ENCODE data around the gene BRSK2.

BRSK2 gene

DNA sequence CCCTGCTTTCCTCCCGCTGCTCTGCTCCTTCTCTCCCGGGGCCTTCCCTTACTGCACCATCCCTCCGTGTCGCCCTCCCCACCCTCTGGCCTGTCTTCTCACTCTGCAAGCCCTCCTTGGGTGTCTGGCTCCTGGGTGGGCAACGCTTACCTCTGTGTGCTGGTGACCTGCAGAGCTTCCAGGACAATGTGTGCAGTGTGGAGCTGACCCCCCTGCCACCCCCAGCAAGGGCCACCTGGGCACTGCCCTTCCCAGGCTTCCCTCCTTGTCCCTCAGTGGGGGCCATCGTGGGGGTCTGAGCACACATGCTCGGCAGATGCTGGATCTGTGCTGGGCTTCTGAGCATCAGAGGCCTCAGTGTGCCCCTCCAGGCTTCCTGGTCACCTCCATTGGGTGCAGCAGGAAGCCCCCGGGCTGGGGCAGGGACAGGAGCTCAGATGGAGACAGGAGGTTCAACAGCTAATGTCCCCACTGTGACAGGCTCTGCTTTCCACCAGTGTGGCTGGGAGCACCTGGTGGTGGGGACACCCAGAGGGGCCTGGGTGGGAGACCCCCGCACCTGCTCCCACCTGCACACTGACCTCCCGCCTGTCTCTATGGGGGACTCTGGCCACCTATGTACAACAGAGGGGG is 7.8 kb upstream of the BRSK2 start:
- TF ChIP-seq, protein P1, sequence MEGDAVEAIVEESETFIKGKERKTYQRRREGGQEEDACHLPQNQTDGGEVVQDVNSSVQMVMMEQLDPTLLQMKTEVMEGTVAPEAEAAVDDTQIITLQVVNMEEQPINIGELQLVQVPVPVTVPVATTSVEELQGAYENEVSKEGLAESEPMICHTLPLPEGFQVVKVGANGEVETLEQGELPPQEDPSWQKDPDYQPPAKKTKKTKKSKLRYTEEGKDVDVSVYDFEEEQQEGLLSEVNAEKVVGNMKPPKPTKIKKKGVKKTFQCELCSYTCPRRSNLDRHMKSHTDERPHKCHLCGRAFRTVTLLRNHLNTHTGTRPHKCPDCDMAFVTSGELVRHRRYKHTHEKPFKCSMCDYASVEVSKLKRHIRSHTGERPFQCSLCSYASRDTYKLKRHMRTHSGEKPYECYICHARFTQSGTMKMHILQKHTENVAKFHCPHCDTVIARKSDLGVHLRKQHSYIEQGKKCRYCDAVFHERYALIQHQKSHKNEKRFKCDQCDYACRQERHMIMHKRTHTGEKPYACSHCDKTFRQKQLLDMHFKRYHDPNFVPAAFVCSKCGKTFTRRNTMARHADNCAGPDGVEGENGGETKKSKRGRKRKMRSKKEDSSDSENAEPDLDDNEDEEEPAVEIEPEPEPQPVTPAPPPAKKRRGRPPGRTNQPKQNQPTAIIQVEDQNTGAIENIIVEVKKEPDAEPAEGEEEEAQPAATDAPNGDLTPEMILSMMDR (IDR thresholded peaks at IDR 0.05; ENCODE audit: insufficient read depth, low read depth, low read length, missing control alignments) = no peak
- H3K4me3 ChIP-seq (ENCODE audit: low read length) = no peak overlapping the region
- no peak for DNase-seq (ENCODE audit: low read depth)

DNA sequence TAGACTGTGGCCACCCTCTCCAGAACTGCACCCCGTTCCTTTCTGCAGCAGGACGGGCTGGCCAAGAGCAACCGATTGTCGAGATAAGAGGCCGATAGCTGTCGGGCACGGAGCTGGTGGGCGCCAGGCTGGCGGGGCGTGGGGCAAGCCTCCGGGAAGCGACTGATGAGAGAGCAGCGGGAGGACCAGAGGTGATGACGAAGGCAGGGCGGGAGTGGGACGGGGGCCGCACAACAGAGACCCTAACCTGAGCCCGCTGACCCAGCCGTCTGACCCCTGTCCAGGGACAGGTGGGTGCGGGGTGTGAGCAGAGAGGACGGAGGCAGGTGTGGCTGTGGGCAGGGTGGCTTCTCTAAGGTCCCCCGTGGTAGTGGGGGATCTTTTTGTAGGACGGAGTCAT is 7.3 kb upstream of the BRSK2 start:
- no peak for DNase-seq (ENCODE audit: low read depth)
- TF ChIP-seq, protein P1 (IDR thresholded peaks at IDR 0.05; ENCODE audit: insufficient read depth, low read depth, low read length, missing control alignments) = no peak
- no peak overlapping the region for H3K4me3 ChIP-seq (ENCODE audit: low read length)

DNA sequence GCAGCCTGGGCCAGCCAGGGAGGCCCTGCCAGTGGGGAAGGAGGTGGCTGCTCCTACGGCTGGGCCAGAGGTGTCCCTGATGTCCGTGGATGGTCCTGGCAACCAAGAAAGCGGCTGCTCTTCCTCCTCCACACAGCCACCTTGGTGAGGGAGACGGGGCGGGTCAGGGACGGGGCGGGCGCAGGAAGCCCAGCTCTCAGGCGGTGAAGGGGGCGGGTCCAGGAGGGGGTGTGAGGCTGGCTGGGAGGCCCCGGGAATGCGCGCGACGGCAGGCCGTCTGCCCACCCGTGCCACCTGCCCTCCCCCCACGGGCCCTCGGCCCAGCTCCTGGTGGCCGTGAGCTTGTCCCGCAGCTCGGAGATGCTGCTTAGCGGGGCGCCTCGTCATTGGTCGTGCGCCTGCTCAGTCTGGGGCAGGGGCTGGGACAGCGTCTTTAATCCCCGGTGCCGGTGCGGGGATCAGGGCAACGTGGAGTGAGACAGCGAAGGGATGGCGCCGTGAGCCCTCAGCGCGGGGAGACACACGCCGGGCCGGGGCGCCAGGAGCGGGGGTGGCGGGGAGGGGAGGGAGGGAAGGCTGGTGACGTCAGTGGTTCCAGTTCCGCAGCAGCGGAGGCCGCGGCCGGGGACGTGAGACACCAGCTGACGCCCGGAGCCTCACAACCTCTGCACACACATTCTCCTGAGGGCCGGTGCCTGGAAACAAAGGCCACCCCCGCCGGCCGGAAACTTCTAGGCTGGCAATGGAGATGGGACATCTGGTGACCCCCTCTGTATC is 6.7 kb upstream of the BRSK2 start:
- peak overlapping the region; percentile 43 for H3K4me3 ChIP-seq (ENCODE audit: low read length)
- peak; percentile 62 for DNase-seq (ENCODE audit: low read depth)
- TF ChIP-seq, protein P1 (IDR thresholded peaks at IDR 0.05; ENCODE audit: insufficient read depth, low read depth, low read length, missing control alignments) = no peak

DNA sequence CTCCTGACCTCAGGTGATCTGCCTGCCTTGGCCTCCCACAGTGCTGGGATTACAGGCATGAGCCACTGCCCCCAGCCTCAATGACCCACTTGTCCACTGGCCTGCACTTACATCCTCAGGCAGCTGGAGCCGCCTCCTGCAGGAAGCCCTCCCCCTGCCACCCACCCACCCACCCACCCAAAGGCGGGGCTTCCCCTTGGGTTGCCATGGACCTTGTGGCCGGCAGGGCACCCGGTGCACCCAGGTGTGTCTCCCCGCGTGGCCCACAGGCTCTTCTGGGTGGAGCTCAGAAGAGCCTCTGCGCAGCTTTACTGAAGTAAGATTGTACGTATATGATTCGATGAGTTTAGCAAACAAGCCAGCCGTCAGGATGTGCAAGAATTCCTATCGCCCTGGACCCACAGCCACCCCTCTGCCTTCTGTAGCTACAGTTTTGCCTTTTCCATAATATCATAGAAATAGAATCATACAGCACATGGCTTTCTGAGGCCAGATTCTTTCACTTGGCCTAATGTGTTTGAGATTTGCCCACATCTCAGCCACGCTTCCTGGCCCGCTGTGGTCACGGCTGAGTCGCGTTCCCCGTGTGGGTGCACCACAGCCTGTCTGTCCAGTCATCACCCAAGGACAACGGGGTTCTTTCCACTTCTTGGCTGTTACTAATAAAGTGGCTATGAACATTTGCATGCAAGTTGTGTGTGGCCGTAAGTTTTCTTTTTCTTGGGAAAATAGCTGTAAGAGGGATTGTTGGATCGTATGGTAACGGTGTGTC is 5.3 kb upstream of the BRSK2 start:
- H3K4me3 ChIP-seq (ENCODE audit: low read length) = no peak overlapping the region
- TF ChIP-seq, protein P1 (IDR thresholded peaks at IDR 0.05; ENCODE audit: insufficient read depth, low read depth, low read length, missing control alignments) = no peak
- no peak for DNase-seq (ENCODE audit: low read depth)

DNA sequence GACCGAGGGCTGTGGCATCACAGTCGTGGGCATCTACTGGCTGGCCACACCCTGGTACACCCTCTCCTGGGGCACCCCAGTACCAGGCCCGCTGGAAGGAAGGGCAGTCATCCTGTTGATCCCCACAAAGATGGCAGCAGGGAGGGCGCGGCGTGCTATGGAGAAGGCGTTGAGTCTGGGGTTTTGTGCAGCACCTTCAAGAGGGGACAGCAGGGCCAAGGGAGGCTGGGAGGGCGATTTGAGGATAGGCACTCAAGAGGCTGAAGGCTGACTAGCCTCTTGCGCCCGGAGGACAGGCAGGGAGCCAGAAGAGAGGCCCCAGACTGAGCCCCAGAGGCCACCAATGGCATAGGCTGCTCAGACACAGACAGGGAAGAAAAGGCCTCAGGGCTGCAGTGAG is 2.2 kb upstream of the BRSK2 start:
- no peak for DNase-seq (ENCODE audit: low read depth)
- TF ChIP-seq, protein P1 (IDR thresholded peaks at IDR 0.05; ENCODE audit: insufficient read depth, low read depth, low read length, missing control alignments) = no peak

DNA sequence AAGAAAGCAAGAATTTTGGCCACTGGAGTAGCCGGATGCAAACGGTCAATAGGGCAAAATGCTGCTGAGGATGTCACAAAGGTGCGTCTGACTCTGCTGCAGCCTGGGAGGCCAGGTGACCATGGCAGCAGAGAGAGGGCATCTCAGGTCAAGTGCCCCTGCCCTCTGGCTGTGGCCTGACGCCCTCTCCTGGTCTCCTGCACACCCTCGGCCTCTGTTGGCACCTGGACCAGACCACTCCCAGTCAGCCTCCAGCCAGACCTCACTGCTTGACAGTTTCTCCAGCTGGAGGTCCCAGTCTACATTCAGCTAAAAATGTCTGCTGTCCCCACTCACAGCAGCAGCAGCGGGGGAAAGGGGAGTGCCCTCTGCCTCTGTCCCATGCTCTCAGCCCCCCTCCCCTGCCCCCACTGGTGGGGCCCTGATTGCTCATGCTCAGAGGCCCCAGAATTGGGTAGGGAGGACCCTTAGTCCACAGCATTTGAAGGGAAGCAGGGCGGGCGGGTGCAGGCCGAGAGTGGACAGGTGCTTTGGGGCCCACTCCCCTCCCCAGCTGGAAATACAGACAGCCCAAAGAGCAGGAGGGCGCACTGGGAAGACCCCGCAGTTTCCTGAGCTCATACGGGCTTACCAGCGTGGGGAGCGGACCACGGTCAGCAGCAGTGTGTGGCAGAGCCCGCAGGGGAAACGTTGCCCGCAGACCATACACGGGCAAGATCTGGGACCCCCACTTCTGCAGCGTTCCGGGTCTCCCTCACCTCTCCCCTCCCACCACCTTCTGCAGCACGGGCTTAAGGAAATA is 1.6 kb upstream of the BRSK2 start:
- no peak overlapping the region for H3K4me3 ChIP-seq (ENCODE audit: low read length)
- DNase-seq (ENCODE audit: low read depth) = no peak
- TF ChIP-seq, protein P1 (IDR thresholded peaks at IDR 0.05; ENCODE audit: insufficient read depth, low read depth, low read length, missing control alignments) = no peak

More for the DNA sequence above, 2.2 kb upstream of the BRSK2 start:
- no peak overlapping the region for H3K4me3 ChIP-seq (ENCODE audit: low read length)

Measured in epithelial cell of esophagus (primary cell).